Measurements from ENCODE around the gene OR2V1.

Gene OR2V1

GRCh38 chr5:181092428-181092827, 38.5 kb downstream of the OR2V1 start:
- Histone ChIP-seq H3K9me3 (no peaks in the 10 kb centered on the region), H3K9ac (no peak overlapping the region), H3K4me1 (no peaks in the 10 kb centered on the region), H3K4me2 (no peak overlapping the region), H3K27me3 (no peaks in the 10 kb centered on the region), H4K20me1 (no peaks in the 10 kb centered on the region), H3K36me3 (no peaks in the 10 kb centered on the region), H3K4me3 (no peak overlapping the region), H3K27ac (no peak overlapping the region)
- TF ChIP-seq Cebpa-rat (IDR thresholded peaks at IDR 0.05) = no peak

DNA sequence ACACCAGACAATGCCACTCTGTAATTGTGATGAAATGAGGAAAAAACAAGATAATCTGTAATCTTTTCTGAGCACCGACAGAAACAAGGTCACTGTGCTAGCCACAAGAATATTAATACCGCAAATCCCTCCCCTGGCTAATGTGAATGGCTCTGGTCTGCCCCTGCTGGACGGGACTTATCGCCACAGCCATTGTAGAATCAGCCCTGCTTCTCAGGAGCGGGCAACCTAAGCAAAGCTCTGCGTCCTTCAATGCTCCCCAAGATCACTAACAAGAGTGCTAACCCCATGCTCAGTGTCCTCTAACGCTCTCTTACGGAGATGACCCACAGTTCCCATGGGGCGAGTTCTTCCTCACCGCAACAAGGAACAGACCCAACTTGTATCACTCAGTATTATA, 42.7 kb downstream of the OR2V1 start:
- Histone ChIP-seq H3K27ac (no peak overlapping the region), H3K4me3 (no peak overlapping the region)
- no peak for TF ChIP-seq Cebpa-rat (IDR thresholded peaks at IDR 0.05)

GRCh38 chr5:181087309-181087708, 43.7 kb downstream of the OR2V1 start:
- Histone ChIP-seq H4K20me1 (no peaks in the 10 kb centered on the region), H3K36me3 (no peaks in the 10 kb centered on the region), H3K4me3 (no peak overlapping the region), H3K27me3 (no peaks in the 10 kb centered on the region), H3K4me1 (no peaks in the 10 kb centered on the region), H3K9ac (no peak overlapping the region), H3K9me3 (no peaks in the 10 kb centered on the region), H3K4me2 (no peak overlapping the region), H3K27ac (no peak overlapping the region)
- no peak for TF ChIP-seq Cebpa-rat (IDR thresholded peaks at IDR 0.05)

More for the DNA sequence above, 42.7 kb downstream of the OR2V1 start:
- Histone ChIP-seq H3K9me3 (no peaks in the 10 kb centered on the region), H3K9ac (no peak overlapping the region), H3K27me3 (no peaks in the 10 kb centered on the region), H3K4me2 (no peak overlapping the region), H3K4me1 (no peaks in the 10 kb centered on the region), H4K20me1 (no peaks in the 10 kb centered on the region), H3K36me3 (no peaks in the 10 kb centered on the region)

- no peaks in the 10 kb centered on the region for H3K27me3 ChIP-seq
- H3K27ac ChIP-seq = no peak overlapping the region
- TF ChIP-seq Cebpa-rat (IDR thresholded peaks at IDR 0.05) = no peak
- no peak overlapping the region for H3K4me2 ChIP-seq
- no peak overlapping the region for H3K4me3 ChIP-seq
- no peaks in the 10 kb centered on the region for H4K20me1 ChIP-seq
- H3K9me3 ChIP-seq = no peaks in the 10 kb centered on the region
- no peaks in the 10 kb centered on the region for H3K4me1 ChIP-seq
- no peaks in the 10 kb centered on the region for H3K36me3 ChIP-seq
- no peak overlapping the region for H3K9ac ChIP-seq
These were observed 44.1 kb downstream of the OR2V1 start for GRCh38 chr5:181086884-181087205.

DNA sequence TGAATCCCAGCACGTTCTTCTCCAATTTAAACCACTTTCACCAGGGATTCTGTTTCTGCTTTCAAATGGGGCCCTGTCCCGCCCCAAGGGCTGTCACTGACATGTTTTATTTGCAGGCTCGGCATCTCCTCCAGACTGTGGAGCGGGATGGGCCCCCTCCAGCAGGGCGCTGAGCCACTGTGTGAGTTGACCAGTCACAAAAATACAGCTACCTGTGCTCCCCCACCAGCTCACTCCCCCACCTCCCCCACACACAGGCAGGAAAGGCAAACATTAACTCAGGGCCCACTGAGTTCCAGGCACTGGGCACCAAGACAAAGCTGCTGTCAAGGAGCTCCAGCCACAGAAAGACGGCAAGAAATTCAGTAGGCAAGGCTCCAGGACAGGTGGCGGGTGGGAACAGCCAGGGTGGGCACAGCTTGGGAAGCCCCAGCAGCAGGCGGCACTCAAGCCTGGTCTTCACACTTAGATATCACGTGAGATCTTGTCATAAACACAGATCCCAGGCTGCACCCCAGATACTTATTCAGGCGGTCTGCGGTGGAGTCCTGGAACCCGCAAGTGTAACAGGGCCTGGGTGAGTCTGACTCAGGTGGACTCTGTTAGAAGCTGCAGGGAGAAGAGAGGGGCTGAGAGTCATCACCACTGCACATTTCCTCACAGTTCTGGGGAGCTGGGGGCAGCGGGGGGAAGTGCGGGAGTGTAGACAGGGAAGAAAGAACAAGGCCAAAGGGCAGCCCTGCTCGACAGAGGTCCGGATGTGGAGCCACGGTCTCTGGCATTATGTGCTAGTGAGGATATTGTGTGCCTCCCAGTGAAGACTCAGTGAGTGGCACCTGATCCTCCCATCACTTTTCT, 44.7 kb downstream of the OR2V1 start:
- no peak for TF ChIP-seq Cebpa-rat (IDR thresholded peaks at IDR 0.05)
- H3K27me3 ChIP-seq = no peaks in the 10 kb centered on the region
- no peaks in the 10 kb centered on the region for H3K36me3 ChIP-seq
- no peaks in the 10 kb centered on the region for H3K4me1 ChIP-seq
- no peak overlapping the region for H3K4me2 ChIP-seq
- H3K9me3 ChIP-seq = no peaks in the 10 kb centered on the region
- H4K20me1 ChIP-seq = no peaks in the 10 kb centered on the region
- H3K4me3 ChIP-seq = no peak overlapping the region
- no peak overlapping the region for H3K9ac ChIP-seq
- no peak overlapping the region for H3K27ac ChIP-seq

DNA sequence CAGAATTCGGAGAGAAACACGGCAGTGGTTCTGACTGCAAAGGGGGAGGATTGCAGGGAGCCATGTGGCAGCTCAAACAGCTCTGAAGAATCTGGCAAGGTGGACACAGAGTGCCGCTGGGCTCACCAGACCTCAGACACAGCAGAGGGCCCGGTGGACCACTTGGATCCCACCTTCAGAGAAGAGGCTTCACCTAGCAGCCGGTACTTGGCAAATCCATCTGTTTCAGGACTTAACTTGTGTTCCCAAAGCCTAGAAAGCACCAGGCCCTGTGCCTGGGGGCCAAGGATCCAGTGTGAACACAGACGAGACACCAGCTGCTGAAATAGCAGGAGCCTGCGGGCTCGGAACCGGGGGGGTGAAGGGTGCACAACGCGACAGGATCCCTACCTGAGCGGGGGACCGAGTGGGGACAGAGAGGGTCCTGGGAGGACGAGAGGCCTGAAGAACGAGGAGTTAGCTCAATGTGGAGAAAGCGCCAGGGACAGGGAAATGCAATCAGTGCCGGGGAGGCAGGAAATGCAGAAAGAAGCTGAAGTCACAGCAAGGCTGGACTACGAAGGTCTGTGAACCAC, 46.3 kb downstream of the OR2V1 start:
- Histone ChIP-seq H3K4me1 (no peaks in the 10 kb centered on the region), H3K27ac (no peak overlapping the region), H4K20me1 (no peaks in the 10 kb centered on the region), H3K27me3 (no peaks in the 10 kb centered on the region), H3K9me3 (no peaks in the 10 kb centered on the region), H3K4me2 (no peak overlapping the region), H3K36me3 (no peaks in the 10 kb centered on the region), H3K4me3 (no peak overlapping the region), H3K9ac (no peak overlapping the region)
- no peak for TF ChIP-seq Cebpa-rat (IDR thresholded peaks at IDR 0.05)

- no peaks in the 10 kb centered on the region for H3K9me3 ChIP-seq
- H3K27ac ChIP-seq = no peak overlapping the region
- no peaks in the 10 kb centered on the region for H3K4me1 ChIP-seq
- H3K4me3 ChIP-seq = no peak overlapping the region
- H3K27me3 ChIP-seq = no peaks in the 10 kb centered on the region
- no peaks in the 10 kb centered on the region for H4K20me1 ChIP-seq
- TF ChIP-seq Cebpa-rat (IDR thresholded peaks at IDR 0.05) = no peak
- H3K9ac ChIP-seq = no peak overlapping the region
- no peaks in the 10 kb centered on the region for H3K36me3 ChIP-seq
- H3K4me2 ChIP-seq = no peak overlapping the region
These were observed 49.0 kb downstream of the OR2V1 start for GRCh38 chr5:181081989-181082388.

DNA sequence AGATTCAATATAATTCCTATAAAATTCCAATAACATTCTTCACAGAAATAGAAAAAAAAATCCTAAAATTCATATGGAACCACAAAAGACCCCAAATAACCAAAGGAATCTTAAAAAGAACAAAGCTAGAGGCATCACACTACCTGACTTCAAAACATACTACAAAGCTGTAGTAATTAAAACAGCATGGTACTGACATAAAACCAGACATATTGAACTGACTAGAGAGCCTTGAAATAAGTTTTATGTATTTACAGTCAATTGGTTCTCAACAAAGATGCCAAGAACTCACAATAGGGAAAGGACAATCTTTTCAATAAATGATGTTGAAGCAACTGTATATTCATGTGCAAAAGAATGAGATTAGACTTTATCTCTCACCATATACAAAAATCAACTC, 54.0 kb downstream of the OR2V1 start:
- Histone ChIP-seq H3K4me3 (no peak overlapping the region), H4K20me1 (no peaks in the 10 kb centered on the region), H3K4me1 (no peaks in the 10 kb centered on the region), H3K36me3 (no peaks in the 10 kb centered on the region), H3K4me2 (no peak overlapping the region), H3K27me3 (no peaks in the 10 kb centered on the region), H3K9ac (no peak overlapping the region), H3K27ac (no peak overlapping the region), H3K9me3 (no peaks in the 10 kb centered on the region)
- TF ChIP-seq Cebpa-rat (IDR thresholded peaks at IDR 0.05) = no peak
